Retinal pigment epithelial cell (primary cell): ENCODE measurements around the gene NHEJ1.
A peak's percentile ranks its signal among the peaks of the same experiment; 100 is the strongest.

Experiments used
- DNase-seq: peaks from one replicate; pipeline ENCODE4 v3.0.0-alpha.2; 2010; ENCODE audit warnings: low read depth
- H3K4me3 ChIP-seq: 2 replicates; pipeline ENCODE4 v1.5.1; 2011; ENCODE audit warnings: mild to moderate bottlenecking, low read length, control low read depth, moderate library complexity
- CTCF ChIP-seq: conservative IDR thresholded peaks from 2 replicates; pipeline ENCODE4 v1.5.1; 2011; ENCODE audit warnings: low read depth, low read length, control low read depth, inconsistent platforms

Gene NHEJ1

GRCh38 chr2:219160186-219161017 is at the start of gene NHEJ1:
NHEJ1 (minus strand) TSS chr2:219160815; CDS start chr2:219158362, 2,453 bp downstream.
- peak; percentile 64 for DNase-seq
- peak; percentile 98 for TF ChIP-seq CTCF
- peak within 1 kb of the TSS; percentile 72 for H3K4me3 ChIP-seq

- no peak overlapping the region for H3K4me3 ChIP-seq
- no peak for TF ChIP-seq CTCF
- DNase-seq, result no peak
Observed at GRCh38 chr2:219209236-219210195, 48.9 kb upstream of the NHEJ1 start.

- H3K4me3 ChIP-seq, result no peak overlapping the region
- no peak for TF ChIP-seq CTCF
- DNase-seq, result no peak
Observed at GRCh38 chr2:219207884-219208740, 47.5 kb upstream of the NHEJ1 start.

GRCh38 chr2:219207134-219207883 is 46.7 kb upstream of the NHEJ1 start:
- DNase-seq, result no peak
- H3K4me3 ChIP-seq, result peak overlapping the region; percentile 71
- no peak for TF ChIP-seq CTCF

GRCh38 chr2:219206328-219207133 is 45.9 kb upstream of the NHEJ1 start, which contains the start of gene ZFAND2B:
ZFAND2B (plus strand) TSS chr2:219206782; CDS start chr2:219206988, 206 bp downstream.
- DNase-seq, result peak; percentile 54
- TF ChIP-seq CTCF, result no peak
- H3K4me3 ChIP-seq, result peak within 1 kb of the TSS; percentile 79

- peak overlapping the region; percentile 79 for H3K4me3 ChIP-seq
- no peak for TF ChIP-seq CTCF
- DNase-seq, result no peak
Observed at GRCh38 chr2:219205981-219206327, 45.3 kb upstream of the NHEJ1 start.
